ENCODE results near the gene RPA1.

The RPA1 gene

DNA sequence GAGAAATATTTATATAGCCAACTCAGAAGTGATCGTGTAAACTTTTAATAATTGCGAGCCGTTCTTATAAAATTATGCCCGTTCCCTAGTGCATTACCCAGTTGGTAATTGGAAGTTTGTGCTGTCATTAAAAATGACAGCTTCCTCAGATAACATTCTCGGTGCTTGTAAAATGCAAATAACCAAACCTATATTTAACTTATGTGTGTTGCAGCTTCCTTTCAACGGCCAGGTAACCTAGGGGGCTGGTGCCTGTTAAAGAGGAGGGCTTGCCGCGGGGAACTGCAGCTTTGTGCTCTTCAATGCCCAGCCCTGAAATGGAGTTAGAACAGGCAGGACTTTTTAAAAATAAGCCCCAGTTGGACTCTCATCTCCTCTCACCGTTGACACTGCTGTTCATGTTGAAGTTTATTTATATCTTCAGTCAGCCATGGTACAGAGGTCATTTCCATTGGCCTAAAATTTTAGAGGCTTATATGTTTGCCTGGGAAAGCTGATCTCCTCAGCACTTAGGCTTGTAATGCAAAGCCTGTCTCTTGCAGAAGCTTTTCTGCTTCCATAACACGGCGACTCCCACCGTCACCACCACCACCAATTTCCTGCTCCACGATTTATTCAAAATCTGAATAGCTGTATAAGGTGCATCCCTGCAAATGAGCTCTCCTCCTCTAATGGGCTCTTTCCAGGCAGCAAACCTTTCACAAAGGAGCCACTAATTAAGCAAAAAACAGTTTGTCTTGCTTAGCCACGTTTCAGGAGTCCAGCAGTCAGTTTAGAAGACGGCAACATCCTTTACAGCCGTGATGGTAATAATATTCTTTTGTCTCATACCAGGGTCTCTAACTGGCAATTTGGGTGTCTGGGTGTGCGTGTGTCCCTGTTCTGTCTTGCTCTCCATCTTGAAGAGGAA lies 74.7 kb downstream of the RPA1 start:
- in situ Hi-C loops (cut with MboI; ENCODE audit: low pct_unique_long_range_greater_than_20kb, low sequenced_read_pairs): no loop called here
- DNase-seq: no peak

DNA sequence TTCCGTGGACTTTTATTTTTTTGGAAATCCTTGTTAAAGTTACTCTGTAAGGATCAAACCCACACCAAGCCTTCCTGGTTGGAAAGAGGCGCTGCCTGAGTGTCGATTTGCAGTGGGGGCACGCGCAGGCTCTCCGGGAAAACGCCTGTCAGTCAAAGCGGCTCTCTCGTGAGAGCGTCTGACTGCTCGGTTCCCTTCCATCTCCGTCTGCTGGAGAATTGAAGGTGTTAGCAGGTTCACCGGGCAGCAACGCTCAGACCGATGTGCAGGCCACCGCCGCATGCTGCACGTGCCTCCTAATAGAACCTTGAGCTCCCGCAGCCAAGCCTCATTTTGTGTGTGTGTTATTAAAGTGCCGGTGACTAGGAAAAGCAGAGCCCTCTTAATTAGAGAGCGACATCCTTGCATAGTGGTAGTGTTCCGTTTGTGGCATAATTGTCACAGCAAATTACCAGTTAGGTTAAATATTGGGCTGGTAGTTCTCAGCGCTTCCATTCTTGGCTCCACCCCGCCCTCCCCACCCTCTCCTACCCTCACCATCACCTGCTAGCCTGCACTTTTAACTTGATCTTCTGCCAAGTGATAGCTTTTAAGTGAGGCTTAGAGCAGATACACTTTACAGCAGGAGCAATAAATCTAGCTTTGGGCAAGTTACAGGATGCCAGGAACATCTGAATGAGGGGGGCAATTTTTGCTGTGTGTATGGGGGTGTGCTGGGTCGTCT lies 75.5 kb downstream of the RPA1 start:
- in situ Hi-C loops (cut with MboI; ENCODE audit: low pct_unique_long_range_greater_than_20kb, low sequenced_read_pairs): no loop called here
- no peak for DNase-seq

DNA sequence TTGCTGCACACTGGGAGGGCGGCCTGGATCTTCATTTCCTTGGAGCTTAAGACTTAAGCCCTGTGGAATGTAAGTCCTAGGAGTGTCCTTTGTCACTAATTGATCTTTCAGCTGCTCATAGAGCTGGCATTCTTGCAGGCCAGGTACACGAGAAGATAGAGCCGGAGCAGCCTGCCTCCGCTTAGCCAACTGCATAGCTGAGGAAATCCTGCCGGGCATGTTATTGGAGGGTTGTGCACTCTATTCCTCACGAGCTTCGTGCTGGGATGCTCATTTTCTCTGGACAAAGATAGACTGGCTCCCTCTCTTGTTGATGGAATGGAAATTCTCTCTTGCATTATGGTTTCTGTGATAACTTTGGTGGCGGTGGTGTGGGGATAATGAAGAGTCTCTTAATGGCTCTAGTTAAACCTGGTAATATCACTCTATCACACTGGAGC lies 76.9 kb downstream of the RPA1 start:
- in situ Hi-C loops (cut with MboI; ENCODE audit: low pct_unique_long_range_greater_than_20kb, low sequenced_read_pairs): no loop called here
- DNase-seq: no peak

DNA sequence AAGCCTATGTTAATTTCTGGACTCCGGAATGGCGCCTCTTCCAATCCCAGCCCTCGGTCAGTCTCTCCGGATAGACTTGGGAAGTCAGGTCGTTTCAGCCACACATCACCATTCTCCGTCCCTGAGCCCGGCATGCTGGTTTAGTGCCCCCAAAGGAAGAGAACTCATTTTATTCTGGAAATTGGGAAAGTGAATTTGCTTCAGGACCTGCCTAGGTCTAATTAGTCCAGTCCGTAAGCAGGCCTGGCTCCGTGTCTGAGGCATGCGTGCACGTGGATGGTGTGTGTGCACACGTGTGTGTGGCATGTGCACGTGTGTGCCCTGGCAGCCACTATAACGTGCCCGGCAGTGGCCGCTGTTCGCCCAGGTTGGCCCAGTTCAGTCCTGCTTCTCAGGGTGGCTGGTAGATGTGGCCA lies 77.4 kb downstream of the RPA1 start:
- in situ Hi-C loops (cut with MboI; ENCODE audit: low pct_unique_long_range_greater_than_20kb, low sequenced_read_pairs): no loop called here
- DNase-seq: no peak

DNA sequence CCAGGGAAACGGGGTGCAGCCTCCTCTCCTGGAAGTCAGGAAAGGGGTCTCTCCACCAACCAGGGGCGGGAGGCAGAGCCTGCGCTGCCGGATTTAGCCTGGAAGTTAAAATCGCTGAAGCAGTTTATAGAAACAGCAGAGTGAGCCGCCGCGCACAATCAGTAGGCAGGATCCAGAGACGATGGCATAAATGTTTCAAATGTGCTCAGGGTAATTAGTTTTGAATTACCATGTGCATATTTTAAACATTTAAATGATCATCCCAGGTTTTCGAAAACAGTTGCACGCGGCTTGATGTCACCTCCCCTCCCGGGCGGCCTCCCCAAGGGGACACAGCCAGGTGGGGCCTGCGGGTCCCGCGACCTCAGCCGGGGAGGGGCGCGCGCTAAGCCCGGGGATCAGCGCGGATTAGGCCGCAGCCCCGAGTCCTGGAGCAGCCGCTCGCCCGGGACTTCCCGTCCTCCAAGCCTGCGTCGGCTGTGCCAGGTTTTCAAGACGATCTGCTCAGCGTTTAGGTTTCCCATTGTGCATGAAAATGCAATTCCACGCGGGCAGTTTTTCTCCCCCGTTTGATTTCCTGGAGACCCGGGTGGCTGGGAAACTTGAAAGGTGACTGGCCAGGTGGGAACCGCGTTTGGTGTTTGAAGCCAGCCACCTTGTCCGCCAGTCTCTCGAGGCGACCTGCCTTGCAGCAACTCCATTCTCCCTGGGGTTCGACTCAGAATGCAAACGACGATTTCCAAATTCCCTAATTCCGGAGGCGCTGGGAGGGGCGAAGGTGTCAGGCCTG lies 78.3 kb downstream of the RPA1 start:
- no peak for DNase-seq
- in situ Hi-C loops (cut with MboI; ENCODE audit: low pct_unique_long_range_greater_than_20kb, low sequenced_read_pairs): no loop called here

DNA sequence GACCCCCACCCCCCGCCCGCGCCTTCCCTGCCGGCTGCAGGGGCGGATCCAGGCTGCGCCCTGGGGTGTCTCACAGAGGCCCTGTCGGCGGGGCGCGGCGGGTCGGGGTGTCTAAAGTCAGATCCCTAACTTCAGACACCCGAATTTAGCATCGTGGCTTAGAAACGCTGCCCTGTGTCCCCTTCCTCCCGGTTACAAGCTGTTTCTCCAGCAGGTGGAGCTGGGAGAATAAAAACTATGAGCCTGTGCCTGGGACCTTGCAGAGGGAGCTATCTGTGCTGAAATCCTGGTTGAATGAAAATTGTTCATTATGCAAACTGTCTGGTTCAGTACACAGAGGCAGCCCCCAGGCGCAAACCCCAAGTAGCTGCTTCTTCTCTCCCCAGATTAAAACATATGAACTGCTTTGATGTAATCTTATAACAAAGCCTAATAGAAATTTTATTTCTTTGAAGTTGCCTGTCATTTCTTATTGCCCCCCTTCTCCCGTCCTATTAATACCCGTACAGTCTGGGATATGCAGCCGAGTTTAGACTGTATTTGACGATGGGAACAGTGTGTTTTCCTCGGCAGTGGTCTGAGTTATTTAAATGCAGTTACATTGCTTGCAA lies 79.0 kb downstream of the RPA1 start:
- peak; percentile 85 for DNase-seq
- in situ Hi-C loops (cut with MboI; ENCODE audit: low pct_unique_long_range_greater_than_20kb, low sequenced_read_pairs): no loop called here

DNA sequence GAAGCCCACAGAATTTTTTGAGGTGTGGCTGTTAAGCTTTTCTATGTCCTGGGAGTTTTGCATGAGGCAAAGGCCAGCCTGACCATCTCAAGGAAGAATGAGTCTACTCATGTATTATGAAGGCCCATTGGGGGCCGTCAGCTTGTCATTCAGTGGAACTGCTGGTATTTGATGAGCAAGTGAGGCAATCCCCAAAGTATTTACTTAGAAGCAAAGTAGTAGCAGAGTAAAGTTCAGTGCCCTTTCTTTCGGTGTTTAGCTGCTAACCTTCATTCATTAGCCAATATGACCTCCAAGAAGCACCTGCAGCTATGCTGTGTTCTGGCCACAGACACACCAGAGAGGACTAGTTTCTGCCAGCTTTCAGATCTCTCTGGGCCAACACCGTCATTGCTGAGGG lies 80.2 kb downstream of the RPA1 start:
- in situ Hi-C loops (cut with MboI; ENCODE audit: low pct_unique_long_range_greater_than_20kb, low sequenced_read_pairs): loop anchor here (10.0 kb wide), 1 partner anchor 125 kb away; the partner anchor contains the start of gene DPH1
- no peak for DNase-seq

DNA sequence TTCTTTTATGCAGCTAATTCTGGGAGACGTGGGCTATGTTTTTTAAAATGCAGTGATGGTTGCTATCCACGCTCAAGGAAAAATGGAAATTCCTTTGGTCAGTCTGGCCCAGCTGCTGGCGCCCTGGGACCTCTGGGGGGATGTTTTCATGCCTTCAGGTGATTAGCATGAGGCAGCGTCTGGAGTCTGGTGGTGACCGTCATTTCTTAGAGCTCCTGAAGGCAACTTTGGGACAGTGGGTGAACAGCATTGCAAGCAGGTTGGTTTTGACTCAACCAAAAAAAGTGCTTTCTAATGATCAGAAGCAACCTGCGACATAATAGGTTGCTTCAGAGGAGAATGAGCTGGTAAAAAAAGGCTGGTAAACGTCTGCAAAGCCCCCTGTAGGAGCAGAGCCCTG lies 82.3 kb downstream of the RPA1 start:
- DNase-seq: no peak
- in situ Hi-C loops (cut with MboI; ENCODE audit: low pct_unique_long_range_greater_than_20kb, low sequenced_read_pairs): loop anchor here (10.0 kb wide), 1 partner anchor 123 kb away; the partner anchor contains the start of gene DPH1

DNA sequence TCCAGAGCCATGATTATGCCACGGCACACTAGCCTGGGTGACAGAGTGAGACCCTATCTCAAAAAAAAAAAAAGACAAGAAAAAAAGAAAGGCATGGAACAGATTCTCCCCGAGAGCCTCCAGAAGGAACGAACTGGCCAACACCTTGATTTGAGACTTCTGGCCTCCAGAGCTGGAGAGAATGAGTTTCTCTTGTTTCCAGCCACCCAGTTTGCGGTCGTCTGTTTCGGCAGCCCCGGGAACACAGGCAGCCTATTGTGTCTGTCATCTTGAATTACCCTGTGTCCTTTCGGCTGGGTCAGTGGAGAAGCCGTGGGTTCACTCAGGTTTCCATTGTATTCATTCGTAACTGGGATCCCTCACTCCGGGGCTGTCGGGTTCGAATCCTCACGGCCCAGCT lies 83.9 kb downstream of the RPA1 start:
- in situ Hi-C loops (cut with MboI; ENCODE audit: low pct_unique_long_range_greater_than_20kb, low sequenced_read_pairs): loop anchor here (10.0 kb wide), 1 partner anchor 121 kb away; the partner anchor contains the start of gene DPH1
- no peak for DNase-seq

DNA sequence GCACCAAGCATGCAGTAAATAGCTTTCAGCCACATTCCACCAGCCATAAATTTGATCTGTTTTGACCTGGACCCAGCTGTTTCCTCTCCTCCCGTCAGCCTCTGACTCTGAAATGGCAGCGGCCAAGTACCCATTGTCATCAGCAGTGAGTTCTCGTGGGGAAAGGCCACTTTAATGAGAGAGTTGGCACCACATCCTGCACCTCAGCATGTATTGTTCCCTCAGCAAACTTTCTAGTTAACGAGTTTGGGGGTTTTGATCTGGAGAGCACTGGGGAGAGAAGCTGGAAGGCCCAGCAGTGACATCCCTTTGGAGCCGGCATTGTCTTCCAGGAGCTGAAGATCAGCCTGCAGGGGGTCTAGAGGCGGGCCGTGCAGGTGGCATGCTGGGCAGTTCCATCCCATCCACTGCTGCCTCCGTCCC lies 84.9 kb downstream of the RPA1 start:
- no peak for DNase-seq
- in situ Hi-C loops (cut with MboI; ENCODE audit: low pct_unique_long_range_greater_than_20kb, low sequenced_read_pairs): loop anchor here (10.0 kb wide), 1 partner anchor 120 kb away; the partner anchor contains the start of gene DPH1

DNA sequence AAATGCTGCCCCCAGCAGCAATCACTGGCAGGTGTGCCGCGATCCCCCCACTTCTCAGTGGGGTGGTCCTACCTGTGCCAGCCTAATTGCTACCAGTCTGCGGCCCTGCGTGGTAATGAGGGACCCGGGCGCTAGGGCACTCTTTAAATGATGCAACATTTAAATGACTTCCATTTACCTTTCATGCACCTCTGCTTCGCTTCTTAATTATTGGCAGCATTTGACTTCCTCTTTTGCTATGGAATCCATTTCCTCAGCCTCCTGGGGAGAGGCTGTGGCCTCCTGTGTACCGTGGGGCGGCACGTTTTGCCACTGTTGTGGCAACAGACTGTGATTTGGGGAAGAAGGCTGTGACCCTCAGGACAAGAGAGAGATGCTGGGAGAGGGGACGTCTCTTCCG lies 86.1 kb downstream of the RPA1 start:
- in situ Hi-C loops (cut with MboI; ENCODE audit: low pct_unique_long_range_greater_than_20kb, low sequenced_read_pairs): loop anchor here (10.0 kb wide), 1 partner anchor 119 kb away; the partner anchor contains the start of gene DPH1
- peak; percentile 83 for DNase-seq

DNA sequence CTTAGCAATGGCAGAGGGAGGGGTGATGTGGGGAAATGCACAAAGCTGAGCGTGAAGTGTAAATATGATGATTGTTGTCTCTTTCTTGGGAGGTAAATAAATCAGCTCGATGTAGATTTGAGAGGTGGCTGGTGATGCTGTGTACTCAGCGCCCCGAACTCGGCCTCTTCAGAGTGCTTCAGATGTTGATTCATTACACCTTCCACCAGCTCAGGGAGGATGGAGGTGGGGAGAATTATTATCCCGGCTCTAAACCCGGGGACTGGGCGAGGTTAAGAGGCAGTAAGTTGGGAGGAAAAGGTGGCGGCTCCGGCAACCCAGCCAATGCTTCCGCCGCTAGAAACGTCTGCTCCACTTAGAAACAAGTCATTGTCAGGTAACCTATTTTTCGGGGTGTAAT lies 86.5 kb downstream of the RPA1 start:
- DNase-seq: no peak
- in situ Hi-C loops (cut with MboI; ENCODE audit: low pct_unique_long_range_greater_than_20kb, low sequenced_read_pairs): loop anchor here (10.0 kb wide), 1 partner anchor 118 kb away; the partner anchor contains the start of gene DPH1

DNA sequence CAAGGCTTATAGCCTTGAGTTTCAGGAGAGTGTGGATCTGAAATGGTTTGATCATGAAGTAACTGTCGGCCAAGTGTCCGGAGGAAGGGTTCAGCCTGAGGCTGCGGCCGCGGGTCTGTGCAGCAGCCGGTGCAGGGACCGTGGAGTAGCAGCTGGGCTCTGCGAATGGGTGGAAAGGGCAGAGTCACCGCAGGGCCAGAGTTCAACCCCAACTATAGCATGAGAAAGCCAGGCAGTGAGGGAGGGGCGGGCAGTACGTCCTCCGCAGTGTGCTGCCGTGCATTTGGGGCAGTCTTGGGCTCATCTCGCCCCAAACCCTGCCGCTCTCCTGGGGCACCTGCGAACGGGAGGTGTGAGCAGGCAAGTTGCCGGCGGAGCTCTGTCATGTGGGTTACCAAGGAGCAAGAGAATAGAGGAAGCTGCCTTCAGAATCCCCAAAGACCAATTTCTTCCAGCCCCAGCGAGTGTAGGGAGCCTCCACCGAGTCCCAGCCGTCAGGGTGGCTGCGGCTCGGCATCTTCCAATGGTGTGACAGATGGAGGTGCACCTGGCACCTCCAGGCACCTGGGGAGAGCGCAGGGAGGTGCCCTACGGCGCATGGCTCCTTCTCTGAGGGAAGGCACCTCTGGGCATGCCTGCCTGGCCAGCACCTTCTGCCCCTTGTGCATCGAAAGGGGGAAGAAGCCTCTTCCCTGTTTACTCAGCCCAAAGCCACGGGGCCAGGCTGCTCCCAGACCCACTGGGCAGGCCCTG lies 87.3 kb downstream of the RPA1 start:
- in situ Hi-C loops (cut with MboI; ENCODE audit: low pct_unique_long_range_greater_than_20kb, low sequenced_read_pairs): loop anchor here (10.0 kb wide), 1 partner anchor 118 kb away; the partner anchor contains the start of gene DPH1

DNA sequence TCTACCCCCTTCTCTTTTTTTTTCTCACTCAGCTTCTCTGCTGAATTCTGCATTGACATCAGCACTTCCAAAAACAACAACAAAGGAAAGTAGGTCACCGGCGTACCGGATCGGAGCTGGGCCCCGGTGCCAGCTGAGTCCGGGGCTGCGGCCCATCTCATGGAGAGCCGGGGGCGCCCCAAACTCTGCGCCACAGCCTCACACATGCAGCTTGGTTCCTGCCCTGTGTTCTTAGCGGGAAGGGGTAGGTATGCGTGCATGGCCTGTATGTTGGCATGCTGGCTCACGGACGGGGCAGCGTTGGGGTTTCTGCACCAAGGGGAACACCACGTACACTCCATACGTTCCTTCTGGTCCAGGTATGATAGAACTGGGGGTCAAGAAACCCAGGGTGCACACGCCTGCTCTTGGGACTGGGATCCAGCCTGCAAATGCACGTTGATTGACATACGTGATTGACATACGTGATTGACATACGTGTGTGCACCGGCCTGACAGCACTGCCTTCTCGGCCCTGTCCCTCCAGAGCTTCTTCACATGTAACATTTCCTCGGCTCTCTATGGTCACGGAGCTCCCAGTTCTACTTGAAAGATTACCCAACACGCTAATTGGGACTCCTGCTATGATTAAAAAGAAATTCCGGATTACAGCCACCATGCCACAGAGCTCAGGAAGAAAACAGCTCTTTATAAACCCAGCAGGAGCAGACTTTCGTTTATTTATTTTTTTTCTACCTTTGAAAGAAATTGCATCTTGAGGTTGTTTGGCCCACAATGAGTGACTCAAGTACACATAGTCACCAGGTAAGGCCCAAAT lies 88.7 kb downstream of the RPA1 start:
- in situ Hi-C loops (cut with MboI; ENCODE audit: low pct_unique_long_range_greater_than_20kb, low sequenced_read_pairs): loop anchor here (10.0 kb wide), 1 partner anchor 116 kb away; the partner anchor contains the start of gene DPH1
- no peak for DNase-seq

More for the DNA sequence above, 87.3 kb downstream of the RPA1 start:
- no peak for DNase-seq

DNA sequence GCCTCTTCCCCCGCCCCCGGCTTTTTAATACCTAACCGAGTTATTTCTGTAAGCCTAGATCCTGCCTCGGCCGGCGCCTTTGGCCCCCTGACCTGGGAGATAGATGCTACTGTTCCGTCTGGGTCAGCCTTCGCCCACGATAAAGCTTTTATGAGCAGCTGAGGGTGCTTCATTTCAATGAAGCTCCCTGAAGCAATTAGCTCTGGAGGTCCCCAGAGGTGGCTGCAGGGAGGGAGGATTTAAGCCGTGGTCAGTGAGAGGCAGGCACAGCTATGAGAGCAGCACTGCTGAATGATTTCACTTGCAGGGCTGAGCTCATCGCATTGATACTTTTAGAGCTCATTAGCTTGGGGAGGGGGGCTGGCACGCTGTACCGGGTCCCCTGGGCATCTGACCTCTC lies 89.4 kb downstream of the RPA1 start:
- in situ Hi-C loops (cut with MboI; ENCODE audit: low pct_unique_long_range_greater_than_20kb, low sequenced_read_pairs): loop anchor here (10.0 kb wide), 1 partner anchor 116 kb away; the partner anchor contains the start of gene DPH1
- no peak for DNase-seq

DNA sequence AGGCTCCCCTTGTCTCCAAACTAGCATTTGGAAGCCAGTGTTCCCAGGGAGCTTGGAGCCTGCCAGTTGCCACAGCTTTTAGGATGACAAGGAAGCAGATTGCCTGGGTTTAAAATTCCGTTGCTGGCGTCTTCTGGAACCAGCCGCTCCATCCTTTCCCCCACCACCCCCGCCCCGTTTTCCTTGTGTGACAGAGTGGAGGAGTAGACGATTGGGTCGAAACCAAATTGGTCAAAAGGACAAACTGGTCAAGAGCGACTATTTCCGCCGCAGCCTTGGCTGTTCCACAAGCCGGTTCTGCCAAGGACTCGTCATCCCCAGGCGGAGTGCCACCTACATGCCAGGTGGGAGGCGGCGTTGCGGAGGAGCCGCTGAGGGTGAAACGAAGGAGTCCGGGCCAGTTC lies 91.1 kb downstream of the RPA1 start:
- no peak for DNase-seq

DNA sequence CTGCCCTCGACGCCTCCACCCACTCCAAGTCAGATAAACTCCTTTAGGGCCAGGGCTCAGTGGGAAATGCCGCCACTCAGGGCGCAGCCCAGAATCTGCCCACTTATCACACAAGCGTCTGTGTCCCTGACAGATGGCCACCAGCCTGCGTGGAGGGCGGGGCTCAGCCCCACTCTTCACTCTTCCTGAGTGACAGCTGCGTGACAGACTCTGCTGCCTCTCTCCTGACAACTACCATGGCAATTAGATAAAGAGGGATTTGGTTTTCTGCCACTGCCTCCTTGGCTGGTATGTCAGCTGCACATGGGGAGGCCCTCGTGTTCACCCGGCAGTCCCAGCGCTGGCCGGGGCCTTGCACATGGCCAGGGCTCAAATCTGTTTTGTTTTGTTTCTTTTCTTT lies 99.2 kb downstream of the RPA1 start:
- in situ Hi-C loops (cut with MboI; ENCODE audit: low pct_unique_long_range_greater_than_20kb, low sequenced_read_pairs): no loop called here
- no peak for DNase-seq

More for the DNA sequence above, 91.1 kb downstream of the RPA1 start:
- in situ Hi-C loops (cut with MboI; ENCODE audit: low pct_unique_long_range_greater_than_20kb, low sequenced_read_pairs): no loop called here
